Ramos (cell line): Measurements from ENCODE around the gene NDRG4.

Source experiments
- in situ Hi-C: fragments of 300-500 bp; cut with MboI; formaldehyde crosslinking; loops from one replicate; pipeline ENCODE4 v1.14.3; 2022; ENCODE audit warnings: low sequenced_read_pairs; ENCODE audit not compliant: unreplicated experiment

NDRG4 gene

DNA sequence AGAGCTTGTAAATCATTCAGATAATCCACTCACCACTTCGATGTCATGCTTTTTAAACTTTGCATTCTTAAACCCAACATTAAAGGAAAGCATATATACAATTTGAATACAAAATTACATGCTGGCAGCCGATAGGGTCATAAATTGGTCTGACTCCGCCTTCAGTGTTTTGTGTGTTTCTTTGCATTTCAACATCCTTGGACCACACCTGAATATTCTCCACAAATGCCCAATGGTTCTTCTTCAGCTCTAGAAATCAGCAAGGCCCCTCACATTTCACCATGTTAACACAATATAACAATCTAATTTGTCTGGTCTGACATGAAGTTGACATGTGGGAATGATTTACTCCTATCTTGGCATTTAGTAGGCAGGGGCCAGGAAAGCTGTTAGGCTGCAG lies 32.5 kb downstream of the NDRG4 start:
- in situ Hi-C loops: no loop called here

- in situ Hi-C loops: no loop called here
Observed at GRCh38 chr16:58533751-58534470, 34.0 kb downstream of the NDRG4 start.

- in situ Hi-C loops: loop anchor here (5.0 kb wide), 1 partner anchor 37 kb away; no protein-coding TSS in a partner anchor
Observed at GRCh38 chr16:58535100-58535499, 35.2 kb downstream of the NDRG4 start.

DNA sequence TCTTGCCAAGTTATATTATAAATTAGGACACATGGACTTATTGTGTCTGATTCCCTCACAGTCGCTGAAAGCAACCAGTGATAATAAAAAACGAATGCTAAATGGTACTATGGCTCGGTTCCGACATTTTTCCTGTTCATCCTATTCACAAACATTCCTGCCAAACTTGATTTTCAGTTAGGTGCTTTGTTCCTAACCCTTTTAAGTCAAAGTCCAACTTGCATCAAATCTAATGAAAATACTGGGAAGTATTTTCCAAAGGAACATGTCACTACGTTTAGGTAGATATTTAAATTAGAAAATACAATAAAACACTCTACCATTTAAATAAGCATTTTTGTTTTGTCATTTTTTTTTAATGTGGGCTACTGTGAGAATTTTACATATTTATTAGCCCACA lies 36.3 kb downstream of the NDRG4 start:
- in situ Hi-C loops: loop anchor here (5.0 kb wide), 1 partner anchor 36 kb away; no protein-coding TSS in a partner anchor

DNA sequence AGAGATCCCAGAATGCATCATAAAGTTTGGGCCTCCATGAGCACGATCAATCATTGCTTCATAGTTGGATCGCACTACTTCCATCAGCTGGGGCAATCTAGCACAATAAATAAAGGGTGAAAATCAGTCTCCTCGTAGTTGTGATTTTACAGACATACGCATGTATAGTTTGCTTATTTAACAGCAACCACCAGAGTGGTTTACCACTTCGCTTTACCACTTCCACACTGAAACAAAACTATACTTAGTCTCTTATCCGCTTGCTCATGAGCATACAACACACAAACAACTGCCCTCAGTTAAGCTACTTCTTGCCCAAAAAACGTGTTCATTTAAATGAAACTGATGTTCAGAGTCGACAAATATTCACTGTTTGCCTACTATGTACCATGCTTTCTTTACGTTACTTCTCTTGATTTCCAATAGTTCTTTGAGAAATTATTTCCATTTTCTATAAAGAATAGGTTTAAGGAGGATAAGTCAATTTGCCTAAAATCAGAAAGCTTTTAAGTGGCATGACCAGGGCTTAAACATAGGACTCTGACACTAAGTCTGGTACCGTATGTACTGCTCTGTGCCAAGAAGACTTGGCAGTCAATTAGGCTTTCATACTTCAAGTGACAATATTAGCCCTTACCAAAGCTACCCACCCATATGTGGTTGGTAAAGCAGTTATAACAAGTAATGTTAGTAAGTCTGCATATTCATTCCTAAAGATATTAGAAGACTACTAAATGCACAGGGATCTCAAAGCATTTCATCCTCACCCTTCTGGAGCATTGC lies 37.4 kb downstream of the NDRG4 start:
- in situ Hi-C loops: loop anchor here (5.0 kb wide), 1 partner anchor 35 kb away; no protein-coding TSS in a partner anchor

DNA sequence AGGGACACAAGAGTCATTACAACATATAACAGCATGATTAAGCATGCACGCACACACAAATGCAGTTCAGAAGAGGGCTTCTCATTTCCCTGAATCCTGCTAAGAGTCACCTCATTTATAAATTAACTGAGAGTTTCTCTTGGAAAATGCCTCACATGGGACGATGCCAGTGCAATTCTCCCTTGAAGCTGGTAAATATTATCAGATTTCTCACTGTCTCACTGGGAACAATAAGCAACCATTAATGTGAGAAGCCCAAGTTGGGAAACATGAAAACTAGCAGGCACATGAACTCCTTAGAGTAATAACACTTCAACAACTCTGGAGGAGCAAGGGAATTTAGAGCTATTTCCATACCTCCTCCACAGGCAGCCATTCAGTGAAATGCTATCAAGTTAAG lies 41.8 kb downstream of the NDRG4 start:
- in situ Hi-C loops: no loop called here

GRCh38 chr16:58542291-58542690 lies 42.3 kb downstream of the NDRG4 start:
- in situ Hi-C loops: no loop called here

GRCh38 chr16:58543685-58544084 lies 43.7 kb downstream of the NDRG4 start:
- in situ Hi-C loops: no loop called here

DNA sequence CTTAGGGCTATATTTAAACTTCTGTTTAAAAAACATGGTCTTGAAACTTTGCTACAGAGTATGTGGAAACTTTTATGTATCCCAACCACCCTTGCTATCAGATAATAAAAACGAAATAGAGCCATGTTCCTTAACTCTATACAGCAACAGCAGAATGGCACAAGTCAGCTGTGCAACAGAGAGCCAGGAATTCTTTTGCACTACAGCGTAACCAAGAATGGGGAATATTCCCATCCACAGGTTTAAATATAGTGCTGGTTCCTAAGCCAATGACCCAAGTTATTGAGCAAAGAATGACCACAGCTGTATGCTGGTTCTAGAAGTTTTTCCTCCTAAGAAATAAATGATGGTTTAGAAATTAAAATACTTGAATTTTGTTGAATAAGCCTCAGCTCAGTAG lies 48.4 kb downstream of the NDRG4 start:
- in situ Hi-C loops: no loop called here

GRCh38 chr16:58551496-58551895 lies 51.6 kb downstream of the NDRG4 start:
- in situ Hi-C loops: no loop called here

GRCh38 chr16:58556678-58557077 lies 56.7 kb downstream of the NDRG4 start:
- in situ Hi-C loops: no loop called here
